Subcutaneous adipose tissue (tissue), 4 donors: ENCODE results near the gene TCTN2. TPM values are rescaled to one million over a fixed set of nuclear protein-coding genes. Genes with fewer than 3 reads are reported as not detected.

Experiments
- total RNA-seq, 4 donors: library from RNA; depleted of rRNA; stranded (reverse); fragments of >200 nt; gene quantifications; one replicate each; pipeline ENCODE4 v1.1.0, GENCODE V29; 2016
- TF ChIP-seq, protein P1 (sequence below): fragments of 450-650 bp; IDR thresholded peaks from one replicate; pipeline ENCODE4 v1.5.1; 2016; ENCODE audit warnings: low read depth, mild to moderate bottlenecking, control low read depth, antibody characterized with exemption, moderate library complexity

Gene TCTN2
- total RNA-seq, 4 donors from 2014 or later = 4.5 to 7.7 (median 5.5) TPM

DNA sequence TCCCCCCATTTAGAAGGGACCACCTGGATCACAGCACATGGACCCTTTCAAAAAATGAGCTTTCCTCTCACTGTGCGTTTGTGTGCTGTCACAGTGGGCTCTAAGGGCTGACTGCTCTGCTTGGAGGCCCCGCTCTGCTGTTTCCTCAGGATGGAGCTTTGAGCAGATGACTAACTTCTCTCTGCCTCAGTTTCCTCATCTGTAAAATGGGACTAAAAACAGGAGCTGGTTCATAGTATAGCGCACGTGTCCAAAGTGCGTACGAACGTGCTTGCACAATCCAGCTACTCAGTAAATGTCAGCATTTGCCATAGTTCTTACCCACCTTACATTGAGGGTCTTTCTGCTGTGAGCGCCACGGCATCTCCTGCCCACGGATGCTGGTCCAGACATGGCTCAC, 78.4 kb downstream of the TCTN2 start:
- TF ChIP-seq, protein P1, sequence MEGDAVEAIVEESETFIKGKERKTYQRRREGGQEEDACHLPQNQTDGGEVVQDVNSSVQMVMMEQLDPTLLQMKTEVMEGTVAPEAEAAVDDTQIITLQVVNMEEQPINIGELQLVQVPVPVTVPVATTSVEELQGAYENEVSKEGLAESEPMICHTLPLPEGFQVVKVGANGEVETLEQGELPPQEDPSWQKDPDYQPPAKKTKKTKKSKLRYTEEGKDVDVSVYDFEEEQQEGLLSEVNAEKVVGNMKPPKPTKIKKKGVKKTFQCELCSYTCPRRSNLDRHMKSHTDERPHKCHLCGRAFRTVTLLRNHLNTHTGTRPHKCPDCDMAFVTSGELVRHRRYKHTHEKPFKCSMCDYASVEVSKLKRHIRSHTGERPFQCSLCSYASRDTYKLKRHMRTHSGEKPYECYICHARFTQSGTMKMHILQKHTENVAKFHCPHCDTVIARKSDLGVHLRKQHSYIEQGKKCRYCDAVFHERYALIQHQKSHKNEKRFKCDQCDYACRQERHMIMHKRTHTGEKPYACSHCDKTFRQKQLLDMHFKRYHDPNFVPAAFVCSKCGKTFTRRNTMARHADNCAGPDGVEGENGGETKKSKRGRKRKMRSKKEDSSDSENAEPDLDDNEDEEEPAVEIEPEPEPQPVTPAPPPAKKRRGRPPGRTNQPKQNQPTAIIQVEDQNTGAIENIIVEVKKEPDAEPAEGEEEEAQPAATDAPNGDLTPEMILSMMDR = no peak

DNA sequence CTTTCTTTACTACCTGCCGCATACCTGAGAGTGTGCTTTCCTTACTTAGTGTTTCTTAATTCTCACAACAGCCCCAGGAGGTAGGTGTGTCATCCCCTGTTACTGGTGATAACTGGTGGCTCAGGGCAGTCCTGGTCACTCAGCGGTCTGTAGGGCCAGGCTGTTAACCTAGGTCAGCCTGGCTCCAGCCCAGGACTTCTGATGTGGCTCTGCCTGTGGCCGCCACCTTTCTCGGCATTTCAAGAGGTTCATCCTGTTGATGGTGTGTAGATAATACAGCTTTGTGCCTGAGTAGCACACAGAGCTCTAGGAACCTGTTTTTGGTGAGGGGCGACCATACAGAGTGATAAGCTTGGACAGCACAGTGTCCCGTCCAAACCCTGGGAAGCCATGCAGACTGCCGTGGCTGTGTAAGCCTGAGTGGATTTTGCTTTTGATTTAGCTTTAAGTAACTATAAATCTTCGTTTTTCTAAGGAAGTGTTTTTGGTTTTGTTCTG, 79.3 kb downstream of the TCTN2 start:
- TF ChIP-seq, protein P1 = no peak

DNA sequence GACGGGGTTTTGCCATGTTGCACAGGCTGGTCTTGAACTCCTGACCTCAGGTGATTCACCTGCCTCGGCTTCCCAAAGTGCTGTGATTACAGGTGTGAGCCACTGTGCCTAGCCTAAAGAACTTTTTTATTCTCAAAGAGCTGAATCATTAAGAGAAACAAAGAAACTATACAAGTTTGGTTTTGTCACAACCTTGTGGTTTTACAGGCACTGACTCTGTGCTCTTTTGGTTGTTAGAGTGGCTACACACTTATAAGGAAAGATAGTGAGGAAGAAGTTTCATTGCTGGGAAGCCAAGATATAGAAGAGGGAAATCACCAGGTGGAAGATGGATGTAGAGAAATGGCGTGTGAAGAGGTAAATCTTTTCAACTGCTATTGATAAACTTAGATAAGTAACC, 81.1 kb downstream of the TCTN2 start:
- TF ChIP-seq, protein P1 = no peak

DNA sequence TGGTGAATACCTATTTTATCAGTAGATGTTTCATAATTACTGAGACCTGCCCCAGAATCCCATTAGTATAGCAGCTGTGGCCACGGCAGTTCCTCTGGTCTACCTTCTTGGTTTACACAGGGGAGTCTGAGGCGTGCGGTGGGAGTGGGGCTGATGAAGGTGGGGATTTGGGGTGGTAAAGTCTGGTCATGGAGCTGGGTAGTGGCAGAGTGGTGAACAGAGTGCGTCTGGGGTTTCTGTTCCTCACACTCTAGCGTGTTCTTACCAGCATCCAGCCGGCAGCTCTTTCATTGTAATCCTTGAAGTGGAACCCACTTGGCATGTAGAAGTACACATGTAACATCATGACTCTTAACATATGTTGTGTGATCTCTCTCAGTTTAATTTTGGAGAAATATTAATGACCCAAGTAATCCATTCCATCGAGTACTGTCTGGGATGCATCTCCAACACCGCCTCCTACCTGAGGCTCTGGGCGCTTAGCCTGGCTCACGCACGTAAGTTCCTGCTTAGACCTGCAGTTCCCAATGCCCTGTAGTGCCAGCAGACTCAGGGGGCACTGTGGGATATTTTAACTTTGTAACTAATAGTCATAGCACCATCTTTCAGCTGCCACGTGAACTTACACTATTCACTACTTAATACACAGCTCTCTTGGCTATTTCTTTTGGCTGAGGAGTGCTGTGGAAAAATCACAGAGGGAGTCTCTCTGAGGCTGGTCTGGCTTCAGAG, 83.3 kb downstream of the TCTN2 start:
- TF ChIP-seq, protein P1 = no peak

DNA sequence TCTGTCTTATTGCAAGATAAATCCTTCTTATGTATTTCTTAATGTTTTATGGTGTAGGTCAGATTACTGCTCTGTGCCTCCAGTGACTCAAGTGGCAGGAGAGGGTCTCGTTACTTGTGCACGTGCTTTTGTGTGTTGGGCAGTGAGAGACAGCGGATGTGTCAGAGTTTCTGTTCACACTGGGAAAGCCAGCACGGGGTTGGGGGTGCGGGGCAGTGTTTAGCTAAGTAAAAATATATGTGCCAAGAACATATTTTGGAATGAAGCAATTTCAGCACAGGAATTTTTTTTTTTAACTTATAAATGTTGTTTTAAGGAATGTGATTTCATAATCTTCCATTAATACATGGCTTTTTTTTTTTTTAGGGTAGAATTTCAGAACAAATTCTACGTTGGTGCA, 86.6 kb downstream of the TCTN2 start:
- TF ChIP-seq, protein P1 = no peak

Other genes starting within 250 kb of the TCTN2 start
- 10 to 100 TPM in 1 of 4 donors, 1 to 10 TPM in 3; 6.7 to 11.7 (median 9.6) TPM for gene RILPL2, start 234.4 kb upstream of the TCTN2 start, total RNA-seq
- gene SNRNP35, start 213.0 kb upstream of the TCTN2 start, total RNA-seq = 10 to 100 TPM in 1 of 4 donors, 1 to 10 TPM in 3; 8.7 to 16.8 (median 9.2) TPM
- 10 to 100 TPM in 3 of 4 donors, 1 to 10 TPM in 1; 7.3 to 24.7 (median 12.0) TPM for gene RILPL1, start 137.4 kb upstream of the TCTN2 start, total RNA-seq
- 100 to 1,000 TPM; 106 to 259 (median 144) TPM for gene TMED2, start 86.6 kb upstream of the TCTN2 start, total RNA-seq
- gene DDX55, start 69.0 kb upstream of the TCTN2 start, total RNA-seq = 10 to 100 TPM; 16.5 to 35.6 (median 19.4) TPM
- gene EIF2B1, start 37.4 kb upstream of the TCTN2 start, total RNA-seq = 10 to 100 TPM; 57.6 to 94.5 (median 70.4) TPM
- 10 to 100 TPM; 14.3 to 32.1 (median 18.9) TPM for gene GTF2H3, start 37.3 kb upstream of the TCTN2 start, total RNA-seq
- gene ATP6V0A2, start 41.2 kb downstream of the TCTN2 start, total RNA-seq = 10 to 100 TPM; 17.0 to 27.7 (median 19.3) TPM
- under 1 TPM; under 0.01 to 0.19 (median 0.08) TPM for gene DNAH10, start 91.2 kb downstream of the TCTN2 start, total RNA-seq